ENCODE data around the gene KCNAB1.

DNA sequence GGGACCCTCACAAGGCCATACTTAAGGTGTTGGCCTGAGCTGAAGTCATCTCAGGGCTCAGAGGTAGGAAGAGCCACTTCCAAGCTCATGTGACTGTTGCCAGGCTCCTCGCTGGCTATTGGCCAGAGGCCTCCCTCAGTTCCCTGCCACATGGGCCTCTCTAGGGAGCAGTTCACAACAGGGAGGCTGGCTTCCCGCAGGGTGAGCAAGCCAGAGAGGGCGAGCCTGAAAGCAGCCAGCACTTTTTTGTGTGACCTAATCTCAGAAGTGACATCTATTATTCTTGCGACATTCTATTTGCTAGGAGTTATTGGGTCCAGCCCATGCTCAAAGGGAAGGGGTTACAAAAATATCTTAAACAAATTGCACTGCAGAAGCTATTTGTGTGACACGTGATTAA, 233.2 kb downstream of the KCNAB1 start:
- TF ChIP-seq, protein P1, sequence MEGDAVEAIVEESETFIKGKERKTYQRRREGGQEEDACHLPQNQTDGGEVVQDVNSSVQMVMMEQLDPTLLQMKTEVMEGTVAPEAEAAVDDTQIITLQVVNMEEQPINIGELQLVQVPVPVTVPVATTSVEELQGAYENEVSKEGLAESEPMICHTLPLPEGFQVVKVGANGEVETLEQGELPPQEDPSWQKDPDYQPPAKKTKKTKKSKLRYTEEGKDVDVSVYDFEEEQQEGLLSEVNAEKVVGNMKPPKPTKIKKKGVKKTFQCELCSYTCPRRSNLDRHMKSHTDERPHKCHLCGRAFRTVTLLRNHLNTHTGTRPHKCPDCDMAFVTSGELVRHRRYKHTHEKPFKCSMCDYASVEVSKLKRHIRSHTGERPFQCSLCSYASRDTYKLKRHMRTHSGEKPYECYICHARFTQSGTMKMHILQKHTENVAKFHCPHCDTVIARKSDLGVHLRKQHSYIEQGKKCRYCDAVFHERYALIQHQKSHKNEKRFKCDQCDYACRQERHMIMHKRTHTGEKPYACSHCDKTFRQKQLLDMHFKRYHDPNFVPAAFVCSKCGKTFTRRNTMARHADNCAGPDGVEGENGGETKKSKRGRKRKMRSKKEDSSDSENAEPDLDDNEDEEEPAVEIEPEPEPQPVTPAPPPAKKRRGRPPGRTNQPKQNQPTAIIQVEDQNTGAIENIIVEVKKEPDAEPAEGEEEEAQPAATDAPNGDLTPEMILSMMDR (IDR thresholded peaks at IDR 0.05), result no peak
- TF ChIP-seq POLR2A (IDR thresholded peaks at IDR 0.05), result no peak

Data from breast epithelium (tissue), 3 donors.